Stimulated activated CD4-positive, alpha-beta T cell treated with anti-CD3 and anti-CD28 coated beads, Interleukin-2, amount 100 ng/mL, for 48 hours (primary cell): ENCODE data around the gene KRTAP5-1.
"Not testable (repeated sequence)": the region's sequence is repeated elsewhere in the genome, so short reads cannot be mapped to it uniquely, and the experiment has no call there.

Experiments
- DNase-seq, 2 donors: peaks; one replicate each; pipeline ENCODE4 v3.0.0-alpha.2; 2020

KRTAP5-1 gene, protein sequence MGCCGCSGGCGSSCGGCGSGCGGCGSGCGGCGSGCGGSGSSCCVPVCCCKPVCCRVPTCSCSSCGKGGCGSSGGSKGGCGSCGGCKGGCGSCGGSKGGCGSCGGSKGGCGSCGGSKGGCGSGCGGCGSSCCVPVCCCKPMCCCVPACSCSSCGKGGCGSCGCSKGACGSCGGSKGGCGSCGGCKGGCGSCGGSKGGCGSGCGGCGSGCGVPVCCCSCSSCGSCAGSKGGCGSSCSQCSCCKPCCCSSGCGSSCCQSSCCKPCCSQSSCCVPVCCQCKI

DNA sequence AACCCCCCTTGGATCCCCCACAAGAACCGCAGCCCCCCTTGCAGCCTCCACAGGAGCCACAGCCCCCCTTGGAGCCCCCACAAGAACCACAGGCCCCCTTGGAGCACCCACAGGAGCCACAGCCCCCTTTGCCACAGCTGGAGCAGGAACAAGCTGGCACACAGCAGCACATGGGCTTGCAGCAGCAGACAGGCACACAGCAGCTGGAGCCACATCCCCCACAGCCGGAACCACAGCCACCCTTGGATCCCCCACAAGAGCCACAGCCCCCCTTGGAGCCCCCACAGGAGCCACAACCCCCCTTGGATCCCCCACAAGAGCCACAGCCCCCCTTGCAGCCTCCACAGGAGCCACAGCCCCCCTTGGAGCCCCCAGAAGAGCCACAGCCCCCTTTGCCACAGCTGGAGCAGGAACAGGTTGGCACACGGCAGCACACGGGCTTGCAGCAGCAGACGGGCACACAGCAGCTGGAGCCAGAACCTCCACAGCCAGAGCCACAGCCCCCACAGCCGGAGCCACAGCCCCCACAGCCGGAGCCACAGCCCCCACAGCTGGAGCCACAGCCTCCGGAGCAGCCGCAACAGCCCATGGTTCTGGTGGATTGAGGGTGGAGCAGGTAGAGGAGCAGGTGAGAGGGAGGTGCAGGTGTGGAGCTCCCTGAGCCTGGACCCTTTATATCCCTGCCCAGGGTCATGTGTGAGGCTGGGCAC is at the start of gene KRTAP5-1:
TSS of gene KRTAP5-1 (minus strand) at position 623 of the 710 bp plus-strand sequence. CDS start at position 589, 34 bp downstream.
- not testable (repeated sequence) for DNase-seq

DNA sequence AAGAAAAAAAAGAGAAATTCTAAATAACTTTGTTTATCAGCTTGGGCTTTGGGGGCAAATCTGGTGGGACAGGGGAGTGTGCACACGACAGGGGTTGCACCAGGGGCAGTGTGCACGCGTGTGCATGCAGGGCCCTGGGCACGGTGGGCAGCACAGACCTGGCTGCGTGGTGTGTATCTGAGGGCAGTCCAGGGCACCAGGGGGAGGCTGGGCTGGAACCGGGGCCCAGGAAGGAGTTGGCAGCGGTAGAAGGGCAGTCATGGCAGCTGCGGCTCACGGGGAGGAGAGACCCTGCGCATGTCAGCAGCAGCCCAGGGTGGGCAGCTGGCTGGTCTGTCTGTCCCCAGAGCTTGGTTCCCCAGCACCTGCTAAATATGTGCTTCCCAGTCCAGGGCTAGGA is 48.8 kb upstream of the KRTAP5-1 start:
- DNase-seq, result no peak

DNA sequence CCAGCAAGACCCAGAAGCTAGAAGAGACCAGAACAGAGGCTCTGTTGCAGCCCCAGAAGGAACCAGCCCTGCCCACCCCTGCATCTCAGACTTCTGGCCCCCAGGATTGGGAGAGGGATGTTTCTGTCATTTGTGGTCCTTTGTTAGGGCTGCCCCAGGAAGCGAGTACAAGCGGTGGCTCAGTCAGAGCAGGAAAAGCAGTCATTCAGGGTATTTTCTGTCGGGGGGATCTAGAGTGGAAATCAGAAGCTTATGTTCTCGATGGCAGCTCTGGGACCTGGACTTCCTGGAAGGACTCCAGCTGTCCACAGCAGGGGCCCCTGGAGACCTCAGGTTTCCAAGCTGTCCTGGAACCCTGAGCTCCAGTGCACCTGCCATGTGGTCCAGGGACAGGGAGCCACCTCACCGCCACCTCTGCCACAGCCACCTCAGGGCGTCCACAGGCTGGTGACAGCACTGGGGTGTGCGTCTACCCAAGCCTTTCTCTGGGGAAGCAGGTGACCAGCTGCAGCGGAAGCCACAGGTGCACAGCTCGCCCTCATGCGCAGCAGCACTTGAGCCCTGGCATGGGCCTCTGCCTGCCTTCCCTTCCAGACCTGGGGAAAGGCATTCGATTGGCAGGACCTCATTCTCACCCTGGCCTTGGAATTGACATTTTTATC is 47.1 kb upstream of the KRTAP5-1 start:
- no peak for DNase-seq

DNA sequence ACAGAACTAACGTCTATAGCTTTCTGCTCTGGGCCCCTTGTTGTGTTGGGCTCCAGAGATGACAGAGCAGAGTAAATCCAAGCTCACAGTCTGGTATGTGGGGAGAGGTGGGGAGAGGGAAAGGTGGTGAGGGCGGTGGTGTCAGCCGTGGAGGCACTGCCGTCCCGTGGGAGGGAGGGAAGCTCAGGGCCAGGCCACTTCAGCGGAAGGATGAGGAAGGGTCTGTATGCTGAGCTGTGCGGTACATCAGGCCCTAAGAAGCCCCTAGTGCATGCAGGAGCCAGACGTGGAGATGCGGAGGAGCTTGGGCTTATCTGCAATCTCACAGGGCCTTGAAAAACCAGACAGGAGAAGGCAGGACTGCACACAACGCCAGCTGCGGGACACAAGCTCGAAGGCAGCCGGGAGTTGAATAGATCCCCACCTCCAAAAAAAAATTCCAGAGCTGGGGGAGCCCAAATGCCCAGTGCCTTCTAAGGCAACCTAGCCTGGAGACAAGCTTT is 46.0 kb upstream of the KRTAP5-1 start:
- no peak for DNase-seq

DNA sequence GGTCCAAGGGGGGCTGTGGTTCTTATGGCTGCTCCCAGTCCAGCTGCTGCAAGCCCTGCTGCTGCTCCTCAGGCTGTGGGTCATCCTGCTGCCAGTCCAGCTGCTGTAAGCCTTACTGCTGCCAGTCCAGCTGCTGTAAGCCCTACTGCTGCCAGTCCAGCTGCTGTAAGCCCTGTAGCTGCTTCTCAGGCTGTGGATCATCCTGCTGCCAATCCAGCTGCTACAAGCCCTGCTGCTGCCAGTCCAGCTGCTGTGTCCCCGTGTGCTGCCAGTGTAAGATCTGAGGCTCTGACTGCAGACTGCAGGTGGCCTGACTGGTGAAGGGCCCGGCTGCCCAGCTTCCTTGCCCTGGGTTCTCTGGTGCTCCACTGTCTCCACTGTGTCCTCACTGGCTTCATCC is 45.2 kb upstream of the KRTAP5-1 start:
- DNase-seq, result no peak

DNA sequence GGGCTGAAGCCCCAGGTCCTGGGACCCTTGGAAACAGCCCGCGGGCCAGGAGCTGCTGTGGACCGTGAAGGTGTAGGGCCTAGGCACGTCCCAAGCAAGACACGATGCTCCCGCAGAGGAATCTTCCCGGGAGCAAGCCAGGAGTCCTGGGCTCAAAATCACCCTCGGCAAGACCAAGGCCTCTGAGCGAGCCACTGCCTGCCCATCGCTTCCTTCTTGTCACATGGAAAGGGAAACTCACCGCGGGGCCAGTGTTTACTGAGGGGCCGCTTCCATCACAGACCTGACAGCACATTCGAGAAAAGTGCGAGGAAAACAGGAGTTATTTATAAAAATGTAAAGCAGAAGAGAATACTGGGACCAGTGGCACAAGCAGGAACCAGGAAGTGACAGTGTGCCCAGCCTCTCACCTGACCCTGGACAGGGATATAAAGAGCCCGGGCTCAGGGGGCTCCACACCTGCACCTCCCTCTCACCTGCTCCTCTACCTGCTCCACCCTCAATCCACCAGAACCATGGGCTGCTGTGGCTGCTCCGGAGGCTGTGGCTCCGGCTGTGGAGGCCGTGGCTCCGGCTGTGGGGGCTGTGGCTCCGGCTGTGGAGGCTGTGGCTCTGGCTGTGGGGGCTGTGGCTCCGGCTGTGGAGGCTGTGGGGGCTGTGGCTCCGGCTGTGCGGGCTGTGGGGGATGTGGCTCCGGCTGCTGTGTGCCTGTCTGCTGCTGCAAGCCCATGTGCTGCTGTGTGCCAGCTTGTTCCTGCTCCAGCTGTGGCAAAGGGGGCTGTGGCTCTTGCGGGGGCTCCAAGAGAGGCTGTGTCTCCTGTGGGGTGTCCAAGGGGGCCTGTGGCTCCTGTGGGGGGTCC is 44.5 kb upstream of the KRTAP5-1 start, which contains the start of gene KRTAP5-5:
TSS of gene KRTAP5-5 (plus strand) at position 450 of the 860 bp plus-strand sequence. CDS start at position 516, 66 bp downstream.
- DNase-seq, result no peak

DNA sequence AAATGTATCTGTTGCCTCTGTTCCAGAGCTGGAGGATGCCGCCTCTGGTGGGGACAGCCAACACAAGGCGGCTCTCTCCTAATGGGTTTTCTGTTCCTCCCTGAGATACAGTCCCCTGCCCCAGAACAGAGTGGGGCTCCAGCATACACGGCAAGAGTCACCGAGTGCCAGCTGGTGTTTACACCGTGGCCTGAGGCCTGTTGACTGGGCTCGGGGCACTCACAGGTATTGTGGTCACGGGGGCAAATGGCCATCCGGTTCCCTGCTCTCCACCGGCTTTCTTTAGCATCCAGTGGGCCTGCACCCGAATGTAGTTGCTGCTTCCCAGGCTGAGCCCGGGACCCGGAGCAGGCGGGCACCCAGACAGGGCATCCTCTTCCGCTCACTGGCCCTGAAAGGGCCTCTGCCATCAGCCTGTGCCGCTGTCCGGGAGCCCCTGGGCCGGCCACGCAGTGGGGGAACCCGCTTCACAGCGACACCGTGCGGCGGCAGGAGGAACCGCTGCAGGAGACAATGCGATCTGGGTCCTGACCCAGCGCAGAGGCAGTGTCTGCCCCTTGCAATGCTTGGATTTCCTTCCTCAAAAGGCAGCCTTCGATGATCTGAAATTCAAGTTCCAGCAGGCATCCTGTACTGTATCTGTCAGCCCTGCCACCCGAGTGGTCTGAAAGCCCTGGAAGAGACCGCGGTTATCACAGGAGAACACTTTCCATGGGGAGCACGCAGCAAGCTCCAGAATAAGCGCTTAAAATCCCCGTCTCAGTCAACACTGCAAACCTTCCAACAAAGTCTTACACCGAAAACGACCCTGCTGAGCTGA is 43.6 kb upstream of the KRTAP5-1 start:
- DNase-seq, result peak; percentile 60 to 71

GRCh38 chr11:1625541-1625940 is 40.5 kb upstream of the KRTAP5-1 start:
- no peak for DNase-seq

GRCh38 chr11:1624621-1625020 is 39.5 kb upstream of the KRTAP5-1 start:
- DNase-seq, result no peak

- DNase-seq, result no peak
Measured at GRCh38 chr11:1623716-1624115, 38.6 kb upstream of the KRTAP5-1 start.

DNA sequence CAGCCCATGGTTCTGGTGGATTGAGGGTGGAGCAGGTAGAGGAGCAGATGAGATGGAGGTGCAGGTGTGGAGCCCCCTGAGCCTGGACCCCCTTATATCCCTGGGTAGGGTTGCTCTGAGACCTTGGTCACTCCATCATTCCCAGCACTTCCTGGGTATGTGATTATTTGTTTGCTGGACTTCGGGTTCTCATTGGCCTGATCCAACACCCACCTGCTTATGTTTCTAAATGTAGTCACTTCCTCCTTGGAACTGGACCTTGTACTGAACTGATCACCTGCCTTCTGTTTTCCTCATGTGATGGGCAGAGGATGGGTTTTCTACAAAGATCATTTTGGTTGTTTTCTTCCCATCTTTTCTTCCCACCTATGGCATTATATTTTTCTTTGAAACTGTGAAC is 37.0 kb upstream of the KRTAP5-1 start, which contains the start of gene KRTAP5-4:
TSS of gene KRTAP5-4 (minus strand) at position 53 of the 400 bp plus-strand sequence. CDS start at position 8, 45 bp downstream.
- no peak for DNase-seq

GRCh38 chr11:1619449-1619848 is 34.4 kb upstream of the KRTAP5-1 start:
- DNase-seq, result no peak

DNA sequence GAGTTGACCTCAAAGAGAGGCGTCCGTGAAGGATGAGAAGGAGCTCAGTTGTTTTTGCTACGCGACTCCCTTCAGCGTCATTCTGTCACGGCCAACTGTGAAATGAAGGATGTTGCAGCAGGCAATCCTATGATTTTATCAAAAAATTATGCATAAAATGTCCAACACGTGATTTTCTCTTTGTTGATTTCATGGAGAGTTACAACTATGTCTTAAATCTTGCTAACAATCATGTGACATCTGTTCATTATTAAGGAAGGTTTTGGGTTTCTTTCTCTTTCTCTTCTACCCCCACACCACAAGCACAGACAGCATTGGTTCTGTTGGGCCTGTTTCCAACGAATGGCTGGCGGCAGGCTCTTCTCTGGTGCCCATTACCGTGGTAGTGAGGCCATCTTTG is 33.1 kb upstream of the KRTAP5-1 start:
- DNase-seq, result no peak

DNA sequence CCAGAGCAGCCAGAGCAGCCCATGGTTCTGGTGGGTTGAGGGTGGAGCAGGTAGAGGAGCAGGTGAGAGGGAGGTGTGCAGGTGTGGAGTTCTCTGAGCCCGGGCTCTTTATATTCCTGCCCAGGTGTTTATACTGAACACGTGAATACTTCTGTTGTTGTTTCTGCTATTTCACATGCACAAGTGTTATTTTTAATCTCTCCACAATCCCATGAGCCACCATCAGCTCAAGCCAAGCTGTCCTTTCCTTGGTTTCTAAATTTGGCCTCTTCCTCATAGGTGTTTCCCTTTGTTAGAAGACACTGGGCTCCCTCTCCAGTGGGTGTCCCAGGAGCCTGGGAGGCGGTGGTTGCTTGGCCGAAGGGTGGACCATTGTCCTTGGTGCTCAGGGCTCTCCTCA is 23.3 kb upstream of the KRTAP5-1 start, which contains the start of gene KRTAP5-3:
TSS of gene KRTAP5-3 (minus strand) at position 101 of the 400 bp plus-strand sequence. CDS start at position 23, 78 bp downstream.
- DNase-seq, result no peak

DNA sequence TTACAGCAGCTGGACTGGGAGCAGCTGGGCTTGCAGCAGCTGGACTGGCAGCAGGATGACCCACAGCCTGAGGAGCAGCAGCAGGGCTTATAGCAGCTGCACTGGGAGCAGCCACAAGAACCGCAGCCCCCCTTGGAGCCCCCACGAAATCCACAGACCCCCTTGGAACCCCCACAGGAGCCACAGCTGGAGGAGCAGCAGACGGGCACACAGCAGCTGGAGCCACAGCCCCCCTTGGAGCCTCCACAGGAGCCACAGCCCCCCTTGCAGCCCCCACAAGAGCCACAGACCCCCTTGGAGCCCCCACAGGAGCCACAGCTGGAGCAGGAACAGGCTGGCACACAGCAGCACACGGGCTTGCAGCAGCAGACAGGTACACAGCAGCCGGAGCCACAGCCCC is 22.8 kb upstream of the KRTAP5-1 start:
- not testable (repeated sequence) for DNase-seq

- DNase-seq, result not testable (repeated sequence)
Measured at GRCh38 chr11:1607156-1607845, 22.2 kb upstream of the KRTAP5-1 start.

- DNase-seq, result not testable (repeated sequence)
Measured at GRCh38 chr11:1605923-1606322, 20.8 kb upstream of the KRTAP5-1 start.

DNA sequence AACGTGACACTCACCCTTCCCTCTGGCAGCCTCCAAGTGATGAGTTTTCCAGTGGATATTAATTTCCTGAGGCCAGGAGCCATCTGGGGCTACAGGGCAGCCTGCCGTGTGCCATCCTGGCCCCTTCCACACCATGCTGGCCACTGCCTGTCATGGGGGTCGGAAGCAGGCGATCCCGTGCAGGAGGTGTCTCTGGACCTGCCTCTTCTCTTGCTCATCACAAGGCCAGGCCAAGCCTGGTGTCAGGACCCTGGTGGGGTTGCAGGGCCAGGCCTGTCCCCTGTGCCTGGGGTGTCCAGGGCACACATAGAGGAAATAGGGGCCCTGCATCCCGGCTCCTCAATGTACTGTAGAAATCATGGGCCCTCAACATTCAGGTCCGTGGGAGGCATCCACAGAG is 19.6 kb upstream of the KRTAP5-1 start:
- no peak for DNase-seq

- DNase-seq, result no peak
Measured at GRCh38 chr11:1604181-1604580, 19.1 kb upstream of the KRTAP5-1 start.

DNA sequence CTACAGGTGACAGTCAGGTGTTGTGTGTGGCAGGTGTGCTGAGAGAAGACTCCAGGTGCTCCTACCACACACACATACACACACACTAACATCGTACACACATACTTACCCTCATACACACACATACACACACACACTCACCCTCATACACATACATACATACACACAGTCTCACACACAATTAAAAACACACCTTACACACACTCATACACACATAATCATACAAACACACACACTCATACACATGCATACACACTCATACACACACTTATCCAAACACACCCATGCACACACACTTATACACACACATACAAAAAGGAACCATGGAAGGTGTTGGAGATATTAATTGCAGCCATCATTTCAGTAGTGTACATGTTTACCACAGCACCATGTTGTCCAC is 18.5 kb upstream of the KRTAP5-1 start:
- no peak for DNase-seq

GRCh38 chr11:1601663-1602062 is 16.6 kb upstream of the KRTAP5-1 start:
- not testable (repeated sequence) for DNase-seq
